ENCODE data around the gene PCDHA11. TPM values are rescaled to one million over a fixed set of nuclear protein-coding genes. Genes with fewer than 3 reads are reported as not detected.

Gene PCDHA11
- total RNA-seq, 4 donors from 2014 or later = 0.48 to 1.2 TPM; not detected in 2

DNA sequence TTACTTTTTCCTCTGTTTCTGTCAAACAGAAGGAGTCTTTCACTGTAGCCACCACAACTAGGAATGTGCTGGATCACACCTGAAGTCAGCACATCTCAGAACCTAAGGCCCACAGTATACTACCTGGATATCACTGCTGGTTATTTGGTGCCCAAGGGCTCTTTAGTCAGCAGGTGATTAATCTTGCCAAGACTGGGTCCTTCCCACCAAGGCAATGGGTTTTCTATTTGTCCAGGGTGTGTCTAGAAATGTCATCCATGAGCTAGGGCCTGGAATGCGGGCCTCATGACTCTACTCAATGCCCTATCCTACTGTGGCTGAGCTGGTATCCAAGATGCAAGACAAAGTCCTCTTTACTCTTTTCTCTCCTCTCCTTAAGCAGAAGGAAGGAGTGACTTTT is 47.6 kb downstream of the PCDHA11 start:
- TF ChIP-seq POLR2A (IDR thresholded peaks at IDR 0.05) = no peak
- TF ChIP-seq EP300 (IDR thresholded peaks at IDR 0.05; ENCODE audit: low read depth) = no peak
- TF ChIP-seq, protein P1, sequence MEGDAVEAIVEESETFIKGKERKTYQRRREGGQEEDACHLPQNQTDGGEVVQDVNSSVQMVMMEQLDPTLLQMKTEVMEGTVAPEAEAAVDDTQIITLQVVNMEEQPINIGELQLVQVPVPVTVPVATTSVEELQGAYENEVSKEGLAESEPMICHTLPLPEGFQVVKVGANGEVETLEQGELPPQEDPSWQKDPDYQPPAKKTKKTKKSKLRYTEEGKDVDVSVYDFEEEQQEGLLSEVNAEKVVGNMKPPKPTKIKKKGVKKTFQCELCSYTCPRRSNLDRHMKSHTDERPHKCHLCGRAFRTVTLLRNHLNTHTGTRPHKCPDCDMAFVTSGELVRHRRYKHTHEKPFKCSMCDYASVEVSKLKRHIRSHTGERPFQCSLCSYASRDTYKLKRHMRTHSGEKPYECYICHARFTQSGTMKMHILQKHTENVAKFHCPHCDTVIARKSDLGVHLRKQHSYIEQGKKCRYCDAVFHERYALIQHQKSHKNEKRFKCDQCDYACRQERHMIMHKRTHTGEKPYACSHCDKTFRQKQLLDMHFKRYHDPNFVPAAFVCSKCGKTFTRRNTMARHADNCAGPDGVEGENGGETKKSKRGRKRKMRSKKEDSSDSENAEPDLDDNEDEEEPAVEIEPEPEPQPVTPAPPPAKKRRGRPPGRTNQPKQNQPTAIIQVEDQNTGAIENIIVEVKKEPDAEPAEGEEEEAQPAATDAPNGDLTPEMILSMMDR (IDR thresholded peaks at IDR 0.05) = no peak
- no peak for TF ChIP-seq POLR2AphosphoS5 (IDR thresholded peaks at IDR 0.05)
- Histone ChIP-seq H3K9me3 (no peaks in the 10 kb centered on the region), H3K36me3 (no peaks in the 10 kb centered on the region), H3K27me3 (no peaks in the 10 kb centered on the region), H3K4me1 (no peaks in the 10 kb centered on the region), H3K4me3 (no peak overlapping the region), H3K27ac (no peak overlapping the region)
- in situ Hi-C loops (cut with MboI; ENCODE audit: low pct_ligation_motif_present in 1 of 4, low pct_unique_long_range_greater_than_20kb in 1 of 4, low sequenced_read_pairs in 3 of 4) = no loop called here
- intact Hi-C loops (cut with DNase I; ENCODE audit: low total_unique reads) = no loop called here
- no peak for DNase-seq
- WGBS, 2 donors (ENCODE audit: low coverage in 1 of 2) = 73% methylated on average over 1 of the region's 1 CpG; no CpG with 5 or more reads in 1 of the 2 donors

Other genes with a start within 250 kb of the PCDHA11 start
- gene CD14, start 235.8 kb upstream of the PCDHA11 start, total RNA-seq = 10 to 100 TPM in 3 of 4 donors, 1 to 10 TPM in 1; 3.6 to 92.4 (median 45.6) TPM
- 10 to 100 TPM in 3 of 4 donors, under 1 TPM in 1; 0.75 to 99.2 (median 40.2) TPM for gene TMCO6, start 229.5 kb upstream of the PCDHA11 start, total RNA-seq
- 100 to 1,000 TPM in 2 of 4 donors, 10 to 100 TPM in 2; 70.8 to 586 (median 90.7) TPM for gene NDUFA2, start 221.3 kb upstream of the PCDHA11 start, total RNA-seq
- gene IK, start 221.1 kb upstream of the PCDHA11 start, total RNA-seq = 100 to 1,000 TPM in 2 of 4 donors, 10 to 100 TPM in 2; 70.8 to 147 (median 100) TPM
- 10 to 100 TPM; 33.3 to 76.6 (median 36.1) TPM for gene WDR55, start 204.1 kb upstream of the PCDHA11 start, total RNA-seq
- gene DND1, start 195.4 kb upstream of the PCDHA11 start, total RNA-seq = 1 to 10 TPM in 3 of 4 donors, under 1 TPM in 1; 0.40 to 4.9 (median 2.3) TPM
- gene HARS1, start 177.6 kb upstream of the PCDHA11 start, total RNA-seq = 10 to 100 TPM; 39.6 to 51.6 (median 43.9) TPM
- gene HARS2, start 177.5 kb upstream of the PCDHA11 start, total RNA-seq = 10 to 100 TPM; 30.3 to 60.6 (median 41.4) TPM
- gene ZMAT2, start 168.5 kb upstream of the PCDHA11 start, total RNA-seq = 10 to 100 TPM in 3 of 4 donors, 1 to 10 TPM in 1; 6.7 to 41.3 (median 23.1) TPM
- under 1 TPM in 1 of 4 donors, not detected in 3; 0.14 TPM for gene PCDHA1, start 82.8 kb upstream of the PCDHA11 start, total RNA-seq
- gene PCDHA2, start 74.1 kb upstream of the PCDHA11 start, total RNA-seq = under 1 TPM in 2 of 4 donors, not detected in 2; 0.14 to 0.32 TPM
- 1 to 10 TPM in 1 of 4 donors, under 1 TPM in 2, not detected in 1; 0.32 to 8.8 (median 0.41) TPM for gene PCDHA3, start 67.9 kb upstream of the PCDHA11 start, total RNA-seq
- 1 to 10 TPM in 3 of 4 donors, under 1 TPM in 1; 0.79 to 7.9 (median 2.4) TPM for gene PCDHA4, start 61.9 kb upstream of the PCDHA11 start, total RNA-seq
- under 1 TPM in 2 of 4 donors, not detected in 2; 0.79 to 0.96 TPM for gene PCDHA5, start 47.3 kb upstream of the PCDHA11 start, total RNA-seq
- 1 to 10 TPM in 2 of 4 donors, under 1 TPM in 1, not detected in 1; 0.64 to 3.0 (median 1.2) TPM for gene PCDHA6, start 41.0 kb upstream of the PCDHA11 start, total RNA-seq
- 1 to 10 TPM in 2 of 4 donors, under 1 TPM in 1, not detected in 1; 0.37 to 1.4 (median 1.1) TPM for gene PCDHA7, start 34.7 kb upstream of the PCDHA11 start, total RNA-seq
- gene PCDHA8, start 27.8 kb upstream of the PCDHA11 start, total RNA-seq = 1 to 10 TPM in 1 of 4 donors, under 1 TPM in 1, not detected in 2; 0.79 to 1.2 TPM
- under 1 TPM; 0.37 to 1.00 (median 0.58) TPM for gene PCDHA9, start 20.6 kb upstream of the PCDHA11 start, total RNA-seq
- under 1 TPM in 2 of 4 donors, not detected in 2; 0.68 to 0.79 TPM for gene PCDHA10, start 13.1 kb upstream of the PCDHA11 start, total RNA-seq
- gene PCDHA12, start 6.4 kb downstream of the PCDHA11 start, total RNA-seq = under 1 TPM in 3 of 4 donors, not detected in 1; 0.55 to 0.80 (median 0.64) TPM
- gene PCDHA13, start 13.2 kb downstream of the PCDHA11 start, total RNA-seq = under 1 TPM in 2 of 4 donors, not detected in 2; 0.32 to 0.55 TPM
- gene PCDHAC1, start 57.3 kb downstream of the PCDHA11 start, total RNA-seq = under 1 TPM in 3 of 4 donors, not detected in 1; 0.37 to 0.82 (median 0.48) TPM
- gene PCDHAC2, start 97.5 kb downstream of the PCDHA11 start, total RNA-seq = under 1 TPM in 2 of 4 donors, not detected in 2; 0.41 to 0.48 TPM
- not detected for gene PCDHB1, start 182.4 kb downstream of the PCDHA11 start, total RNA-seq
- 1 to 10 TPM in 3 of 4 donors, under 1 TPM in 1; 0.80 to 1.9 (median 1.2) TPM for gene PCDHB2, start 225.7 kb downstream of the PCDHA11 start, total RNA-seq
- under 1 TPM in 3 of 4 donors, not detected in 1; 0.64 to 0.82 (median 0.80) TPM for gene PCDHB3, start 231.5 kb downstream of the PCDHA11 start, total RNA-seq

All from transverse colon (tissue), 4 donors.